Pancreas (tissue), 10 donors: Measurements from ENCODE around the gene TMEM37. TPM values are rescaled to one million over a fixed set of nuclear protein-coding genes. Genes with fewer than 3 reads are reported as not detected.
A peak's percentile ranks its signal among the peaks of the same experiment; 100 is the strongest.

Experiments
- ATAC-seq, 4 donors: fragments of 200-7000 bp; cut with Tn5 transposase; one replicate each; pipeline versions ENCODE4 v1.8.0 to v1.9.1; 2020; ENCODE audit warnings: mild to moderate bottlenecking in 4 of 4, moderate library complexity in 4 of 4
- DNase-seq, 6 donors: peaks; one replicate each; pipeline ENCODE4 v3.0.0-alpha.2; 2020
- FAIRE-seq: peaks from 2 replicates; lab custom pipeline; 2012; peaks lifted over from hg19 to GRCh38; lab: Jason Lieb, UNC
- H3K27ac ChIP-seq, 4 donors: fragments of 200-600 bp; sonication (generic); 1 replicate in 3 of 4; 2 replicates in 1 of 4; pipeline versions ENCODE4 v1.5.0 to v1.8.0; 2020
- H3K27me3 ChIP-seq, 4 donors: fragments of 200-600 bp; one replicate each; pipeline ENCODE4 v1.8.0; 2021
- H3K36me3 ChIP-seq, 3 donors: fragments of 200-600 bp; sonication (generic) in 1 of 3; one replicate each; pipeline versions ENCODE4 v1.5.0 to v1.8.0; 2020 to 2021
- H3K4me1 ChIP-seq, 3 donors: fragments of 200-600 bp; one replicate each; pipeline ENCODE4 v1.8.0; 2021
- H3K4me3 ChIP-seq, 4 donors: fragments of 200-600 bp; sonication (generic) in 2 of 4; one replicate each; pipeline versions ENCODE4 v1.5.0 to v1.8.0; 2020 to 2021
- H3K9me3 ChIP-seq, 4 donors: fragments of 200-600 bp; one replicate each; pipeline ENCODE4 v1.8.0; 2021
- WGBS, 2 donors: extraction: QIAGEN DNeasy Blood & Tissue Kit; methylation state at CpG; one replicate each; pipeline ENCODE4 v1.1.7; 2013; 5-methylcytosine and 5-hydroxymethylcytosine counted together
- intact Hi-C, 3 donors: fragments of 100-400 bp; cut with DNase I; formaldehyde crosslinking; loops; one replicate each; pipeline versions ENCODE4 v1.11.1 to v1.14.2; 2022
- polyA plus RNA-seq, 2 donors: library from polyadenylated mRNA; stranded (reverse); fragments of 200-250 nt; gene quantifications; one replicate each; pipeline ENCODE4 v1.2.3, GENCODE V29; 2013
- total RNA-seq, 6 donors: library from RNA; stranded (reverse); fragmentation: NEBNext Ultra II Directional in 4 of 6; extraction: Animal tissue kit (Norgen Biotek cat#: 25700) in 4 of 6; gene quantifications; one replicate each; pipeline versions ENCODE4 v1.2.1 to v1.2.4, GENCODE V29; 2021 to 2023
- TF ChIP-seq, protein P1 (sequence below), 4 donors: fragments of 200-600 bp; sonication (generic) in 3 of 4; IDR thresholded peaks; one replicate each; pipeline versions ENCODE4 v1.5.0 to v1.8.0; 2021; ENCODE audit warnings: antibody characterized with exemption in 4 of 4
- donor health status: healthy with polysubstance abuse.
- donor health status: DM: no; HTN: no; CAD: no; lungs with moderate emphysema.
- donor health status: DM: no; HTN: no; CAD: no.
- donor health status: control.
- donor health status: control.
- donor health status: Bipolar disorder and iron deficiency.
- donor health status: DM: yes; HTN: yes; CAD: no.
- donor health status: DM: no; HTN: no; CAD: no.
- donor health status: DM: no; HTN: no; CAD: no.
- donor health status: DM: yes; HTN: yes; CAD: no.

Gene TMEM37
- total and polyA plus RNA-seq, 8 donors = 5.2 to 25.3 (median 10.3) TPM

GRCh38 chr2:119486886-119487285 is 55.2 kb downstream of the TMEM37 start:
- Histone ChIP-seq H3K9me3 (no peaks in the 10 kb centered on the region), H3K4me3 (no peak overlapping the region), H3K27me3 (no peaks in the 10 kb centered on the region), H3K27ac (peak overlapping the region; percentile 66 to 95 (median 86)), H3K4me1 (peaks cover 48 to 76% (median 69%) of the 10 kb centered on the region in 3 donors), H3K36me3 (no peaks in the 10 kb centered on the region)
- TF ChIP-seq, protein P1, sequence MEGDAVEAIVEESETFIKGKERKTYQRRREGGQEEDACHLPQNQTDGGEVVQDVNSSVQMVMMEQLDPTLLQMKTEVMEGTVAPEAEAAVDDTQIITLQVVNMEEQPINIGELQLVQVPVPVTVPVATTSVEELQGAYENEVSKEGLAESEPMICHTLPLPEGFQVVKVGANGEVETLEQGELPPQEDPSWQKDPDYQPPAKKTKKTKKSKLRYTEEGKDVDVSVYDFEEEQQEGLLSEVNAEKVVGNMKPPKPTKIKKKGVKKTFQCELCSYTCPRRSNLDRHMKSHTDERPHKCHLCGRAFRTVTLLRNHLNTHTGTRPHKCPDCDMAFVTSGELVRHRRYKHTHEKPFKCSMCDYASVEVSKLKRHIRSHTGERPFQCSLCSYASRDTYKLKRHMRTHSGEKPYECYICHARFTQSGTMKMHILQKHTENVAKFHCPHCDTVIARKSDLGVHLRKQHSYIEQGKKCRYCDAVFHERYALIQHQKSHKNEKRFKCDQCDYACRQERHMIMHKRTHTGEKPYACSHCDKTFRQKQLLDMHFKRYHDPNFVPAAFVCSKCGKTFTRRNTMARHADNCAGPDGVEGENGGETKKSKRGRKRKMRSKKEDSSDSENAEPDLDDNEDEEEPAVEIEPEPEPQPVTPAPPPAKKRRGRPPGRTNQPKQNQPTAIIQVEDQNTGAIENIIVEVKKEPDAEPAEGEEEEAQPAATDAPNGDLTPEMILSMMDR (IDR thresholded peaks at IDR 0.05) = no peak
- intact Hi-C loops = no loop called here
- no peak for DNase-seq
- 10 to 18% methylated on average over 6 to 7 of the region's 7 CpGs for WGBS, 2 donors
- FAIRE-seq = no peak
- peak in 3 of 4 donors; percentile 1 to 5 (median 1) for ATAC-seq

- TF ChIP-seq, protein P1 (IDR thresholded peaks at IDR 0.05) = no peak
- no peaks in the 10 kb centered on the region for H3K9me3 ChIP-seq
- intact Hi-C loops = no loop called here
- H3K4me1 ChIP-seq = peaks cover 48 to 82% (median 75%) of the 10 kb centered on the region in 3 donors
- FAIRE-seq = no peak
- 5 to 9% methylated on average over 9 of the region's 9 CpGs for WGBS, 2 donors
- peak; percentile 80 to 89 (median 83) for ATAC-seq
- no peaks in the 10 kb centered on the region for H3K27me3 ChIP-seq
- no peak overlapping the region for H3K4me3 ChIP-seq
- DNase-seq = peak; percentile 88 to 94 (median 92)
- H3K27ac ChIP-seq = peak overlapping the region; percentile 79 to 95 (median 88)
- H3K36me3 ChIP-seq = no peaks in the 10 kb centered on the region
Observed at GRCh38 chr2:119487434-119488244, 56.0 kb downstream of the TMEM37 start.

Other genes with a start within 250 kb of the TMEM37 start
- 10 to 100 TPM; 15.4 to 28.2 (median 20.9) TPM for gene STEAP3, start 208.0 kb upstream of the TMEM37 start, total RNA-seq
- gene STEAP3, start 208.0 kb upstream of the TMEM37 start, polyA plus RNA-seq = 1 to 10 TPM; 6.6 to 9.8 TPM
- gene C2orf76, start 65.0 kb upstream of the TMEM37 start, total RNA-seq = 1 to 10 TPM; 3.8 to 6.1 (median 5.1) TPM
- gene C2orf76, start 65.0 kb upstream of the TMEM37 start, polyA plus RNA-seq = 10 to 100 TPM; 11.5 to 12.0 TPM
- 10 to 100 TPM; 20.6 to 58.8 (median 27.5) TPM for gene DBI, start 64.9 kb upstream of the TMEM37 start, total RNA-seq
- 100 to 1,000 TPM; 126 to 200 TPM for gene DBI, start 64.9 kb upstream of the TMEM37 start, polyA plus RNA-seq
- gene SCTR, start 92.6 kb downstream of the TMEM37 start, total RNA-seq = 10 to 100 TPM; 31.9 to 93.8 (median 69.0) TPM
- 1,000 to 10,000 TPM; 1,078 to 1,263 TPM for gene SCTR, start 92.6 kb downstream of the TMEM37 start, polyA plus RNA-seq
- gene CFAP221, start 112.6 kb downstream of the TMEM37 start, total RNA-seq = 10 to 100 TPM; 10.1 to 24.3 (median 14.1) TPM
- 10 to 100 TPM; 13.6 to 25.3 TPM for gene CFAP221, start 112.6 kb downstream of the TMEM37 start, polyA plus RNA-seq
- 1 to 10 TPM; 3.0 to 5.9 (median 3.7) TPM for gene TMEM177, start 247.3 kb downstream of the TMEM37 start, total RNA-seq
- 1 to 10 TPM; 5.4 to 7.9 TPM for gene TMEM177, start 247.3 kb downstream of the TMEM37 start, polyA plus RNA-seq